Left hindlimb (tissue), 1 donor: ENCODE measurements around the gene PRKCA.
"Not testable (repeated sequence)": the region's sequence is repeated elsewhere in the genome, so short reads cannot be mapped to it uniquely, and the experiment has no call there.

Source experiments
- DNase-seq: peaks from one replicate; pipeline ENCODE4 v3.0.0-alpha.2; 2018

The PRKCA gene

GRCh38 chr17:66392783-66393437, 90.5 kb downstream of the PRKCA start:
- no peak for DNase-seq

GRCh38 chr17:66395961-66396360, 93.5 kb downstream of the PRKCA start:
- no peak for DNase-seq

GRCh38 chr17:66397486-66397885, 95.1 kb downstream of the PRKCA start:
- no peak for DNase-seq

- DNase-seq = no peak
Observed at GRCh38 chr17:66398059-66398458, 95.6 kb downstream of the PRKCA start.

- no peak for DNase-seq
Observed at GRCh38 chr17:66398617-66399016, 96.2 kb downstream of the PRKCA start.

GRCh38 chr17:66399441-66399840, 97.0 kb downstream of the PRKCA start:
- no peak for DNase-seq

- DNase-seq = not testable (repeated sequence)
Observed at GRCh38 chr17:66400041-66400688, 97.8 kb downstream of the PRKCA start.

GRCh38 chr17:66400698-66401097, 98.3 kb downstream of the PRKCA start:
- DNase-seq = no peak

- no peak for DNase-seq
Observed at GRCh38 chr17:66401364-66401763, 99.0 kb downstream of the PRKCA start.

- DNase-seq = no peak
Observed at GRCh38 chr17:66403846-66404556, 101.6 kb downstream of the PRKCA start.

GRCh38 chr17:66405836-66406677, 103.6 kb downstream of the PRKCA start:
- peak; percentile 46 for DNase-seq

- DNase-seq = no peak
Observed at GRCh38 chr17:66406701-66407644, 104.6 kb downstream of the PRKCA start.

- DNase-seq = no peak
Observed at GRCh38 chr17:66407864-66408263, 105.5 kb downstream of the PRKCA start.

GRCh38 chr17:66411520-66411919, 109.1 kb downstream of the PRKCA start:
- DNase-seq = no peak

GRCh38 chr17:66412857-66413558, 110.6 kb downstream of the PRKCA start:
- no peak for DNase-seq

- DNase-seq = no peak
Observed at GRCh38 chr17:66413559-66414520, 111.4 kb downstream of the PRKCA start.

- no peak for DNase-seq
Observed at GRCh38 chr17:66414561-66415175, 112.3 kb downstream of the PRKCA start.

- no peak for DNase-seq
Observed at GRCh38 chr17:66415366-66416206, 113.2 kb downstream of the PRKCA start.
